ENCODE data around the gene ZBTB43. TPM values are rescaled to one million over a fixed set of nuclear protein-coding genes. Genes with fewer than 3 reads are reported as not detected.

ZBTB43 gene
- total RNA-seq, 1 donor from 2014 or later: 2.4 TPM

DNA sequence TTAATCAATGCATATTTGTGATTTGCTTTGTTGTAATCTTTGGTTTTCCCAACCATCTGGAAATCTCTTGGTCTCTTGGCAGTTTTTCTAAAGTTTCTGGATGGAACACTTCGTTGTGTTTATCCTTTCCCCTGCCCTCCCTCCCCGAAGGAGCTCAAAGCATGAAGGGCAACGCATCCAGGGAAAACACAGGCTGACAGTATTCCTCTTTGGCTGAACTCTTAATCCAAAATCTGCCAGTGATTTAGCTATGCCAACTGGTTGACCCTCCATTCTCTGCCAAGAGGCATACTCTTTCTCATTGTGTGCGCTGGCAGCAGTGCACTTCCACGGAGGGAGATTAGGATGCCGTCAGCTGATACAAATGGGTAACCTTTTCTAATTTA lies 76.1 kb downstream of the ZBTB43 start:
- Histone ChIP-seq H3K4me1 (peaks cover 0 to 5% of the 10 kb centered on the region in 2 donors), H3K36me3 (peaks cover 20 to 25% of the 10 kb centered on the region in 2 donors), H3K27me3 (no peaks in the 10 kb centered on the region), H3K9me3 (no peaks in the 10 kb centered on the region), H3K27ac (no peak overlapping the region), H3K4me3 (no peak overlapping the region)
- TF ChIP-seq, protein P1, sequence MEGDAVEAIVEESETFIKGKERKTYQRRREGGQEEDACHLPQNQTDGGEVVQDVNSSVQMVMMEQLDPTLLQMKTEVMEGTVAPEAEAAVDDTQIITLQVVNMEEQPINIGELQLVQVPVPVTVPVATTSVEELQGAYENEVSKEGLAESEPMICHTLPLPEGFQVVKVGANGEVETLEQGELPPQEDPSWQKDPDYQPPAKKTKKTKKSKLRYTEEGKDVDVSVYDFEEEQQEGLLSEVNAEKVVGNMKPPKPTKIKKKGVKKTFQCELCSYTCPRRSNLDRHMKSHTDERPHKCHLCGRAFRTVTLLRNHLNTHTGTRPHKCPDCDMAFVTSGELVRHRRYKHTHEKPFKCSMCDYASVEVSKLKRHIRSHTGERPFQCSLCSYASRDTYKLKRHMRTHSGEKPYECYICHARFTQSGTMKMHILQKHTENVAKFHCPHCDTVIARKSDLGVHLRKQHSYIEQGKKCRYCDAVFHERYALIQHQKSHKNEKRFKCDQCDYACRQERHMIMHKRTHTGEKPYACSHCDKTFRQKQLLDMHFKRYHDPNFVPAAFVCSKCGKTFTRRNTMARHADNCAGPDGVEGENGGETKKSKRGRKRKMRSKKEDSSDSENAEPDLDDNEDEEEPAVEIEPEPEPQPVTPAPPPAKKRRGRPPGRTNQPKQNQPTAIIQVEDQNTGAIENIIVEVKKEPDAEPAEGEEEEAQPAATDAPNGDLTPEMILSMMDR (IDR thresholded peaks at IDR 0.05): no peak
- DNase-seq (ENCODE audit: low spot score in 2 of 2): no peak
- intact Hi-C loops (cut with DNase I): no loop called here

DNA sequence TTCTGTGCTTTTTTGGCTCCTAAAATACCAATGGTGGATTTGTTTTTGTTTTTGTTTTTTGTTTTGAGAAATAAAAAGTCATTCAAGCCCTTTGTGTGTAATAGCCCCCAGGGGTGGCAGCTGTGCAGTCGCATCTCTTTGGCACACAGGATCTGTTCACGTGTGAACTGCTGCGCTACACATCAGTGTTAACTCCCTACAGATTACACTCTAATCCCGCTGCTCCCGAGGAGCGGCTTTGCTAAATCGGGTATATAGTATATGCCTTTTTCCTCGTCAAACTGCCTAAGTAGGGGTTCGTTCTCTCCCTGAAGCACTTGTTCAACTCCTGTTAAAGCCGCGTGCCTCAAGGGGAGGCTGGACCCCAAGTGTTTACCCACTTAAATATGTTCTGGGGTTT lies 77.9 kb downstream of the ZBTB43 start:
- Histone ChIP-seq H3K4me1 (peaks cover 0 to 5% of the 10 kb centered on the region in 2 donors), H3K27me3 (no peaks in the 10 kb centered on the region), H3K9me3 (no peaks in the 10 kb centered on the region), H3K36me3 (peaks cover 20 to 25% of the 10 kb centered on the region in 2 donors), H3K4me3 (no peak overlapping the region), H3K27ac (no peak overlapping the region)
- TF ChIP-seq, protein P1 (IDR thresholded peaks at IDR 0.05): no peak
- intact Hi-C loops (cut with DNase I): no loop called here
- DNase-seq (ENCODE audit: low spot score in 2 of 2): no peak

DNA sequence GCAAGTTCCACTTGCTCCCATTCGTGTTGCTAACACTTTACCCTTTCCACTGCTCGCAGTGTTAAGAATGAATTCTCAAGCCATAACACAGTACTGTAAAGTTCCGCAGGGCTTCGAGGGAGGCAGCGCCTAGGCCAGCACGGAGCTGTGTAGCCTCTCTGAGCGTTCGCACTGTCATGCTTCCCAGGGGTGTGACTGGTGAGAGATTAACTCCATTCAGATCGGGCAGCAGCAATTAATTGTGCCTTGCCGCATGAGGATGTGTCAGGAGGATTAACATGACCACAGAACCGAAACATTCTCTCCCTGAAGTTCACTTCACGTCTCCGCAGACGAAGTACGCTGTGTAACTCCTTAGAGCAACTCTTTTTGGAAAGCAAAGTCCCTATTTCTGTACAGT lies 78.8 kb downstream of the ZBTB43 start:
- peaks cover 20 to 25% of the 10 kb centered on the region in 2 donors for H3K36me3 ChIP-seq
- intact Hi-C loops (cut with DNase I): no loop called here
- TF ChIP-seq, protein P1 (IDR thresholded peaks at IDR 0.05): no peak
- H3K27me3 ChIP-seq: no peaks in the 10 kb centered on the region
- H3K27ac ChIP-seq: no peak overlapping the region
- peaks cover 0 to 5% of the 10 kb centered on the region in 2 donors for H3K4me1 ChIP-seq
- DNase-seq (ENCODE audit: low spot score in 2 of 2): no peak
- H3K9me3 ChIP-seq: no peaks in the 10 kb centered on the region
- no peak overlapping the region for H3K4me3 ChIP-seq

DNA sequence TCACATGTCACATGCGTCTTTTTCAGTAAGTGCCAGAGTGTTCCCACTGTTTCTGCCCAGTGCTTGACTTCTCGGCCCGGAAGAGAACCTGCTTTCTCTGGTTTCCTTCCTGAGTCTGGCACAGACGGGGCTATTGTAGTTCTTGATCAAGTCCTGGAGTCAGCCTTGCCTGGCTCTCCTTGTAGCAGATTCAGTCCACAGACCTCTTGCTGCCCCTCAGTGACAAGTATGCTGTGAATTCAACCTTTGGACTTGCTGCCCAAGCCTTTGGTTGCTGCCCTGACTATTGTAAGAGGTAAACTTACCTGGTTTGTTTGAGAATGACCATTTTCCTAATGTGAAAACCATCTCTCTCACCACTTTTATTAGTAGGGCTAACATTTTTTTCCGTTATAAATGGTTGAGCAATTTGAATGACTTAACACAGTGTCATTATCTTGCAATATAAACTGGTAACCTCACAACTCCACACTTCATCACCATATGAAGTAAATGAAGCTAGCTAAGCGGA lies 80.3 kb downstream of the ZBTB43 start:
- Histone ChIP-seq H3K27ac (no peak overlapping the region), H3K4me3 (no peak overlapping the region), H3K9me3 (no peaks in the 10 kb centered on the region), H3K27me3 (no peaks in the 10 kb centered on the region), H3K36me3 (peaks cover 11 to 16% of the 10 kb centered on the region in 2 donors), H3K4me1 (peaks cover 0 to 5% of the 10 kb centered on the region in 2 donors)
- DNase-seq (ENCODE audit: low spot score in 2 of 2): no peak
- intact Hi-C loops (cut with DNase I): no loop called here
- TF ChIP-seq, protein P1 (IDR thresholded peaks at IDR 0.05): no peak

DNA sequence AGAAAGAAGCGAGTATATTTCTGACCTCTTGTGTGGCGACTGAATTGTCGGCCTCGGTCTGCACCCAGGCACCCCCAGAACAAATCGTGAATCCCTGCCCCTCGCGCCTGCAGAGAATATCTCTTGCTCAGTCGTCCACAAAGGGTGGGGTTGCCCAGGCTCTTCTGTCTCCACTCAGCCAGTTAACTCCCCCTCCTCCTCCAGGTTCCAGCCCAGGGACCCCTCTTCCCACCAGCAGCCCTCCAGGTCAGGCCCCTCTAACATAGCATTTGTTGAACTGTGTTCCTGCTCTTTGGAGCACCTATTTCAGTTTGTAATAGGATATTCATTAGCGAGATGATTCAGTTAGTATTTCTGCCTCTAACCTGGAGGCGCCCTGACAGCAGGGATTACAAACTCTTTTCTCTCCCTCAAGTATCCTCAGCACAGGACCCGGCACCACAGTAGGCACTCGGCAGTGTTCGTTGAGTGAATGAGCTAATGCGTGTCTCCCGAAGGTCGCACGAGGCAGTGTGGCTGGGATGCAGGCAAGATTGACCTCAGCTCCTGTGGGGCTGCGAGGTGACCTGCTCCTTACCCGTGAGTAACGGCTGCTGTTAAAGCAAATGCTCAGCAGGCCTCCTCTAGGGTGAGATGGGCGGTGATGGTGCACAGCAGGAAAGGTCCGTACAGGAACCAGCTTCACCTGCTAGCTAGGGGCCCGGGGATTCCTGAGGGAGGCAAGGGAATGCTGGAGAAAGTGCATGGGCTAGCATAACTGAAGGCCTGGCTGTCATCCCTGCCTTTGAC lies 81.4 kb downstream of the ZBTB43 start:
- peaks cover 6 to 12% of the 10 kb centered on the region in 2 donors for H3K36me3 ChIP-seq
- H3K4me3 ChIP-seq: no peak overlapping the region
- H3K4me1 ChIP-seq: peaks cover 0 to 3% of the 10 kb centered on the region in 2 donors
- TF ChIP-seq, protein P1 (IDR thresholded peaks at IDR 0.05): no peak
- no peaks in the 10 kb centered on the region for H3K27me3 ChIP-seq
- H3K27ac ChIP-seq: no peak overlapping the region
- H3K9me3 ChIP-seq: no peaks in the 10 kb centered on the region
- intact Hi-C loops (cut with DNase I): no loop called here
- DNase-seq (ENCODE audit: low spot score in 2 of 2): no peak

Data from ascending aorta (tissue), 2 donors.